ENCODE data around the gene OXT. TPM values are rescaled to one million over a fixed set of nuclear protein-coding genes. Genes with fewer than 3 reads are reported as not detected.
"Not testable (repeated sequence)": the region's sequence is repeated elsewhere in the genome, so short reads cannot be mapped to it uniquely, and the experiment has no call there.

The OXT gene
- total and polyA plus RNA-seq, 2 of the 13 experiments (the other 11 are each of a cell fraction or from before 2014, with no cell fraction given) = not detected

- POLR2A ChIA-PET; H4K20me1 ChIP-seq (ENCODE audit: insufficient read depth, low read length); H3K79me2 ChIP-seq (ENCODE audit: insufficient read depth, low read length); H3K36me3 ChIP-seq (replicated peaks in 1 of 2; ENCODE audit: control insufficient read depth in 1 of 2, insufficient read depth in 2 of 2, low read length in 2 of 2); FAIRE-seq; CTCF ChIA-PET (ENCODE audit: low intra/inter-chr PET ratio, low total read pairs); H2AFZ ChIP-seq (ENCODE audit: low read length); BruUV-seq (replicated peaks); DNase-seq (ENCODE audit: low spot score); H3K9me3 ChIP-seq (ENCODE audit: low read length); in situ Hi-C loops (cut with HindIII; ENCODE audit: extremely low pct_ligation_motif_present, low pct_unique_long_range_greater_than_20kb); H3K27ac ChIP-seq (ENCODE audit: extremely low read length, insufficient read depth, low read length); intact Hi-C loops (cut with micrococcal nuclease; ENCODE audit: unreplicated experiment); ATAC-seq; H3K27me3 ChIP-seq (ENCODE audit: control insufficient read depth in 1 of 2, insufficient read depth in 2 of 2, low read length in 2 of 2); TF ChIP-seq ATF7 (CRISPR knock-in tag; IDR thresholded peaks at IDR 0.05): not testable (repeated sequence)
- H3K4me1 ChIP-seq (ENCODE audit: insufficient read depth, low read length) = peaks cover 71% of the 10 kb centered on the region
- H3K4me3 ChIP-seq (replicated peaks in 1 of 3; ENCODE audit: insufficient read depth in 1 of 3, low read depth in 2 of 3, low read length in 3 of 3) = peak overlapping the region in 2 of 3 experiments; percentile 7 to 41; a peak in 2 of 6 replicates
- H3K4me2 ChIP-seq (ENCODE audit: low read depth, low read length) = peak overlapping the region; percentile 51
- 0 out of 2 replicates have a peak, but pooled peaks have one; percentile 10 for TF ChIP-seq RXRB (CRISPR knock-in tag; IDR thresholded peaks at IDR 0.05; ENCODE audit: borderline replicate concordance)
- peak; percentile 53; the same call in 1 of the 2 replicates for TF ChIP-seq ZNF605 (CRISPR knock-in tag; IDR thresholded peaks at IDR 0.05)
- TF ChIP-seq CEBPG (CRISPR knock-in tag; IDR thresholded peaks at IDR 0.05) = peak; percentile 85
- TF ChIP-seq CEBPB (IDR thresholded peaks at IDR 0.05; ENCODE audit: borderline replicate concordance, low read depth, low read length) = peak; percentile 67; the same call in 1 of the 2 replicates
- TF ChIP-seq HOXA5 (CRISPR knock-in tag; IDR thresholded peaks at IDR 0.05) = 0 out of 2 replicates have a peak, but pooled peaks have one; percentile 10
- TF ChIP-seq, protein P1, sequence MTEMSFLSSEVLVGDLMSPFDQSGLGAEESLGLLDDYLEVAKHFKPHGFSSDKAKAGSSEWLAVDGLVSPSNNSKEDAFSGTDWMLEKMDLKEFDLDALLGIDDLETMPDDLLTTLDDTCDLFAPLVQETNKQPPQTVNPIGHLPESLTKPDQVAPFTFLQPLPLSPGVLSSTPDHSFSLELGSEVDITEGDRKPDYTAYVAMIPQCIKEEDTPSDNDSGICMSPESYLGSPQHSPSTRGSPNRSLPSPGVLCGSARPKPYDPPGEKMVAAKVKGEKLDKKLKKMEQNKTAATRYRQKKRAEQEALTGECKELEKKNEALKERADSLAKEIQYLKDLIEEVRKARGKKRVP (CRISPR knock-in tag; IDR thresholded peaks at IDR 0.05) = peak in 1 of 2 experiments; percentile 89; a peak in 2 of 4 replicates
- TF ChIP-seq ZNF292 (CRISPR knock-in tag; IDR thresholded peaks at IDR 0.05; ENCODE audit: borderline replicate concordance, low read depth) = 0 out of 2 replicates have a peak, but pooled peaks have one; percentile 20
- peak; percentile 64; the same call in 1 of the 2 replicates for TF ChIP-seq ZNF891 (CRISPR knock-in tag; IDR thresholded peaks at IDR 0.05)
- TF ChIP-seq ZNF362 (CRISPR knock-in tag; IDR thresholded peaks at IDR 0.05; ENCODE audit: borderline replicate concordance) = peak; percentile 47; the same call in 1 of the 2 replicates
- TF ChIP-seq THAP7 (CRISPR knock-in tag; IDR thresholded peaks at IDR 0.05) = 0 out of 2 replicates have a peak, but pooled peaks have one; percentile 50
- TF ChIP-seq ATF7 (IDR thresholded peaks at IDR 0.05) = peak; percentile 63
- TF ChIP-seq RARA (CRISPR knock-in tag; IDR thresholded peaks at IDR 0.05) = 0 out of 2 replicates have a peak, but pooled peaks have one; percentile 9
- TF ChIP-seq ZMYM3 (CRISPR knock-in tag; IDR thresholded peaks at IDR 0.05) = peak; percentile 54; the same call in 1 of the 2 replicates
- TF ChIP-seq ZNF460 (CRISPR knock-in tag; IDR thresholded peaks at IDR 0.05; ENCODE audit: borderline replicate concordance) = peak; percentile 55; the same call in 1 of the 2 replicates
- TF ChIP-seq GZF1 (CRISPR knock-in tag; IDR thresholded peaks at IDR 0.05) = 0 out of 2 replicates have a peak, but pooled peaks have one; percentile 36
- WGBS (ENCODE audit: low lambda C conversion rate) = 15% methylated on average over 8 of the region's 8 CpGs
- peak overlapping the region; percentile 27 for H3K9ac ChIP-seq (ENCODE audit: insufficient read depth, low read depth, low read length)
Observed at GRCh38 chr20:3073251-3073643, 1.8 kb downstream of the OXT start.
